HepG2 (cell line): Measurements from ENCODE around the gene CCL27. TPM values are rescaled to one million over a fixed set of nuclear protein-coding genes. Genes with fewer than 3 reads are reported as not detected.

Experiments
- ATF7 ChIP-seq, 2 experiments: fragments of 450-650 bp in 1 of 2; sonication (generic) in 1 of 2; formaldehyde crosslinking in 1 of 2; IDR thresholded peaks; 2 replicates each; pipeline versions ENCODE4 v1.4.0 to v1.6.1; 2016 to 2020; ENCODE audit warnings: antibody characterized with exemption in 1 of 2, mild to moderate bottlenecking in 1 of 2, missing genetic modification reagents in 1 of 2
- ATRX ChIP-seq: sonication (generic); formaldehyde crosslinking; IDR thresholded peaks from 2 replicates; pipeline ENCODE4 v1.4.0; 2020; ENCODE audit warnings: missing genetic modification reagents, borderline replicate concordance
- CREB1 ChIP-seq, 2 experiments: fragments of 450-650 bp in 1 of 2; IDR thresholded peaks; 2 replicates each; pipeline ENCODE4 v1.6.1; 2016 to 2017; ENCODE audit warnings: control low read depth in 1 of 2, mild to moderate bottlenecking in 1 of 2, missing compliant biosample characterization in 1 of 2, missing genetic modification characterization in 1 of 2
- ERF ChIP-seq: IDR thresholded peaks from 2 replicates; pipeline ENCODE4 v1.6.1; 2018; ENCODE audit warnings: missing biosample characterization, missing genetic modification reagents
- KMT2A ChIP-seq: sonication (generic); formaldehyde crosslinking; IDR thresholded peaks from 2 replicates; pipeline ENCODE4 v1.4.0; 2020; ENCODE audit warnings: missing genetic modification reagents
- MAFG ChIP-seq: sonication (generic); formaldehyde crosslinking; IDR thresholded peaks from 2 replicates; pipeline ENCODE4 v1.5.1; 2020; ENCODE audit warnings: mild to moderate bottlenecking, missing genetic modification reagents
- MTA3 ChIP-seq: sonication (generic); formaldehyde crosslinking; IDR thresholded peaks from 2 replicates; pipeline ENCODE4 v1.4.0; 2020; ENCODE audit warnings: missing genetic modification reagents
- POLR2AphosphoS5 ChIP-seq: IDR thresholded peaks from 2 replicates; pipeline ENCODE4 v1.6.1; 2012; ENCODE audit warnings: low read depth, low read length
- RBFOX2 ChIP-seq: fragments of 200-400 bp; formaldehyde crosslinking; IDR thresholded peaks from 2 replicates; pipeline ENCODE4 v1.6.1; 2017; ENCODE audit warnings: low read depth, mild to moderate bottlenecking, low read length
- SAP130 ChIP-seq: IDR thresholded peaks from 2 replicates; pipeline ENCODE4 v1.6.1; 2016; ENCODE audit warnings: low read depth
- SP4 ChIP-seq: sonication (generic); formaldehyde crosslinking; IDR thresholded peaks from 2 replicates; pipeline ENCODE4 v1.8.1; 2023; ENCODE audit warnings: mild to moderate bottlenecking, missing genetic modification reagents
- THAP11 ChIP-seq: IDR thresholded peaks from 2 replicates; pipeline ENCODE4 v1.6.1; 2016; ENCODE audit warnings: missing biosample characterization, missing genetic modification reagents
- ZNF232 ChIP-seq: sonication (generic); formaldehyde crosslinking; IDR thresholded peaks from 2 replicates; pipeline ENCODE4 v1.4.0; 2020; ENCODE audit warnings: missing genetic modification reagents, borderline replicate concordance
- ZNF670 ChIP-seq: sonication (generic); formaldehyde crosslinking; IDR thresholded peaks from 2 replicates; pipeline ENCODE4 v1.8.0; 2022; ENCODE audit warnings: mild to moderate bottlenecking, missing genetic modification reagents, borderline replicate concordance
- polyA plus RNA-seq, 8 experiments: library from polyadenylated mRNA; depleted of rRNA in 3 of 8; stranded (reverse) in 7 of 8; unstranded in 1 of 8; fragments of >200 nt; fragmentation: Illumina TruSeq in 4 of 8; extraction: Trizol in 4 of 8; gene quantifications; 2 replicates each; pipeline versions ENCODE4 v1.2.1 to v1.2.3, GENCODE V29; 2011 to 2016; ENCODE audit warnings: low read depth in 4 of 8, missing spikeins in 1 of 8, mixed read lengths in 1 of 8; ENCODE audit not compliant: insufficient read depth in 1 of 8
- total RNA-seq, 5 experiments: library from RNA; depleted of rRNA; stranded (reverse); fragments of >200 nt; fragmentation: Illumina TruSeq; extraction: Trizol; gene quantifications; 2 replicates each; pipeline ENCODE4 v1.2.3, GENCODE V29; 2016; ENCODE audit warnings: low read depth in 1 of 5
- TF ChIP-seq, protein P1 (sequence below): sonication (generic); formaldehyde crosslinking; IDR thresholded peaks from 2 replicates; pipeline ENCODE4 v1.5.0; 2020; ENCODE audit warnings: mild to moderate bottlenecking, missing genetic modification reagents, borderline replicate concordance
- TF ChIP-seq, protein P2 (sequence below): sonication (generic); formaldehyde crosslinking; IDR thresholded peaks from 2 replicates; pipeline ENCODE4 v1.8.0; 2022; ENCODE audit warnings: missing genetic modification reagents, mild to moderate bottlenecking, borderline replicate concordance
- TF ChIP-seq, protein P3 (sequence below): sonication (generic); formaldehyde crosslinking; IDR thresholded peaks from 2 replicates; pipeline ENCODE4 v1.5.0; 2020; ENCODE audit warnings: mild to moderate bottlenecking, missing genetic modification reagents
- TF ChIP-seq, protein P4 (sequence below): IDR thresholded peaks from 2 replicates; pipeline ENCODE4 v1.6.1; 2016; ENCODE audit warnings: low read depth, control low read depth
- TF ChIP-seq, protein P5 (sequence below): sonication (generic); formaldehyde crosslinking; IDR thresholded peaks from 2 replicates; pipeline ENCODE4 v1.8.1; 2023; ENCODE audit warnings: mild to moderate bottlenecking, missing genetic modification reagents

Gene CCL27
- total and polyA plus RNA-seq, 2 of the 13 experiments (the other 11 are each of a cell fraction or from before 2014, with no cell fraction given): not detected

DNA sequence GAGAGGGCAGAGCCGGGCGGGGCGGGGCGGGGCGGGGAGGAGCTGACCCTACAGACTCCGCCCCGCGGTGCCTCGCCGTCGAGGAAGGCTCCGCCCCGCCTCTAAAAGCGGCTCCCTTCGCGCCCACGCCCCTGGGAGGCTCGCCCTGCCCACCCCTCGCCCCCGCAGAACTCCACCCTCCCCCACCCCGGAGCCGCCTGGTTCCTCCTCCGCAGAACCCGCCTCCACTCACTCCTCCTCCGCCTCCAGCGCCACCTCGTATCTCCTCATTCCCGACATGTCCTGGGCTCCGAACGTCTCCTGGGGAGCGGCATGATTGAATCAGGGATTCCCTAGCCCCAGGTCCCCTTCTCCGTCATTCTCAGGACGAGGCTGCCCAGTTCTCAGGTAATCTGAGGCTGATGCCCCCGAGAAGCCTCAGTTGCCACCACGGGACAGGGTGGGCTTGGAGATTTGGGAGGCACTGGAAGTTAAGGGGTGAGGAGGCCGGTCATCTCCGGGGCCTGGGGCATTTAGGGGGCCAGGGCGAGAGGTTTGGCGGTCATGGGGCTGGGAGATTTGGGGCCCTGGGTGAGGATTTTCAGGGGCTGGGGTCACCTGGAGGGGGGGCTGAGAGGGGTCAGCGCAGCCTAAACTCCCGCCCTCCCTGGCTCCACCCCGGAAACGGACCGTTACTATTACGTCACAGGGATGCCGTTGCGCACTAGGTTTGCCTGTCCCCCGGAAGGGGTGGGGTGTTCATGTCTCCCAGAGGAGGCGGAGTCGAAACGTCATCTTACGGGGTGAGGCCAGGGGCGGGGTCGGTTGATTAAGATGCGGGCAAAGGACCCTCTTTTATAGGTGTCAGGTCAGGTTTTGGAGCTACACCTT, 3.2 kb upstream of the CCL27 start (continued):
- TF ChIP-seq, protein P1, sequence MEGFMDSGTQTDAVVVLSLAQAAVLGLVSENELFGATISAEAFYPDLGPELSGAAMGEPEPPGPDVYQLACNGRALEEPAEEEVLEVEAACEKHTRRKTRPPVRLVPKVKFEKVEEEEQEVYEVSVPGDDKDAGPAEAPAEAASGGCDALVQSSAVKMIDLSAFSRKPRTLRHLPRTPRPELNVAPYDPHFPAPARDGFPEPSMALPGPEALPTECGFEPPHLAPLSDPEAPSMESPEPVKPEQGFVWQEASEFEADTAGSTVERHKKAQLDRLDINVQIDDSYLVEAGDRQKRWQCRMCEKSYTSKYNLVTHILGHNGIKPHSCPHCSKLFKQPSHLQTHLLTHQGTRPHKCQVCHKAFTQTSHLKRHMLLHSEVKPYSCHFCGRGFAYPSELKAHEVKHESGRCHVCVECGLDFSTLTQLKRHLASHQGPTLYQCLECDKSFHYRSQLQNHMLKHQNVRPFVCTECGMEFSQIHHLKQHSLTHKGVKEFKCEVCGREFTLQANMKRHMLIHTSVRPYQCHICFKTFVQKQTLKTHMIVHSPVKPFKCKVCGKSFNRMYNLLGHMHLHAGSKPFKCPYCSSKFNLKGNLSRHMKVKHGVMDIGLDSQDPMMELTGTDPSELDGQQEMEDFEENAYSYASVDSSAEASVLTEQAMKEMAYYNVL (CRISPR knock-in tag): no peak
- TF ChIP-seq ATF7 (IDR thresholded peaks at IDR 0.05) (peak; percentile 60), ATF7 (CRISPR knock-in tag; IDR thresholded peaks at IDR 0.05) (no peak), MTA3 (no peak), CREB1 (IDR thresholded peaks at IDR 0.05) (peak; percentile 92), CREB1 (CRISPR knock-in tag; IDR thresholded peaks at IDR 0.05) (peak; percentile 77), RBFOX2 (0 out of 2 replicates have a peak, but pooled peaks have one; percentile 10), THAP11 (CRISPR knock-in tag) (peak; percentile 42), ZNF232 (CRISPR knock-in tag) (no peak), MAFG (CRISPR knock-in tag) (no peak), SP4 (CRISPR knock-in tag) (no peak), ATRX (no peak), POLR2AphosphoS5 (no peak), SAP130 (CRISPR knock-in tag) (peak; percentile 16; the same call in 1 of the 2 replicates), ZNF670 (CRISPR knock-in tag) (no peak), ERF (CRISPR knock-in tag) (0 out of 2 replicates have a peak, but pooled peaks have one; percentile 5), KMT2A (CRISPR knock-in tag) (no peak)
- TF ChIP-seq, protein P2, sequence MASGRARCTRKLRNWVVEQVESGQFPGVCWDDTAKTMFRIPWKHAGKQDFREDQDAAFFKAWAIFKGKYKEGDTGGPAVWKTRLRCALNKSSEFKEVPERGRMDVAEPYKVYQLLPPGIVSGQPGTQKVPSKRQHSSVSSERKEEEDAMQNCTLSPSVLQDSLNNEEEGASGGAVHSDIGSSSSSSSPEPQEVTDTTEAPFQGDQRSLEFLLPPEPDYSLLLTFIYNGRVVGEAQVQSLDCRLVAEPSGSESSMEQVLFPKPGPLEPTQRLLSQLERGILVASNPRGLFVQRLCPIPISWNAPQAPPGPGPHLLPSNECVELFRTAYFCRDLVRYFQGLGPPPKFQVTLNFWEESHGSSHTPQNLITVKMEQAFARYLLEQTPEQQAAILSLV: no peak
- TF ChIP-seq, protein P3, sequence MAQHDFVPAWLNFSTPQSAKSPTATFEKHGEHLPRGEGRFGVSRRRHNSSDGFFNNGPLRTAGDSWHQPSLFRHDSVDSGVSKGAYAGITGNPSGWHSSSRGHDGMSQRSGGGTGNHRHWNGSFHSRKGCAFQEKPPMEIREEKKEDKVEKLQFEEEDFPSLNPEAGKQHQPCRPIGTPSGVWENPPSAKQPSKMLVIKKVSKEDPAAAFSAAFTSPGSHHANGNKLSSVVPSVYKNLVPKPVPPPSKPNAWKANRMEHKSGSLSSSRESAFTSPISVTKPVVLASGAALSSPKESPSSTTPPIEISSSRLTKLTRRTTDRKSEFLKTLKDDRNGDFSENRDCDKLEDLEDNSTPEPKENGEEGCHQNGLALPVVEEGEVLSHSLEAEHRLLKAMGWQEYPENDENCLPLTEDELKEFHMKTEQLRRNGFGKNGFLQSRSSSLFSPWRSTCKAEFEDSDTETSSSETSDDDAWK (CRISPR knock-in tag): no peak
- TF ChIP-seq, protein P4, sequence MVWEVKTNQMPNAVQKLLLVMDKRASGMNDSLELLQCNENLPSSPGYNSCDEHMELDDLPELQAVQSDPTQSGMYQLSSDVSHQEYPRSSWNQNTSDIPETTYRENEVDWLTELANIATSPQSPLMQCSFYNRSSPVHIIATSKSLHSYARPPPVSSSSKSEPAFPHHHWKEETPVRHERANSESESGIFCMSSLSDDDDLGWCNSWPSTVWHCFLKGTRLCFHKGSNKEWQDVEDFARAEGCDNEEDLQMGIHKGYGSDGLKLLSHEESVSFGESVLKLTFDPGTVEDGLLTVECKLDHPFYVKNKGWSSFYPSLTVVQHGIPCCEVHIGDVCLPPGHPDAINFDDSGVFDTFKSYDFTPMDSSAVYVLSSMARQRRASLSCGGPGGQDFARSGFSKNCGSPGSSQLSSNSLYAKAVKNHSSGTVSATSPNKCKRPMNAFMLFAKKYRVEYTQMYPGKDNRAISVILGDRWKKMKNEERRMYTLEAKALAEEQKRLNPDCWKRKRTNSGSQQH (CRISPR knock-in tag): no peak
- TF ChIP-seq, protein P5, sequence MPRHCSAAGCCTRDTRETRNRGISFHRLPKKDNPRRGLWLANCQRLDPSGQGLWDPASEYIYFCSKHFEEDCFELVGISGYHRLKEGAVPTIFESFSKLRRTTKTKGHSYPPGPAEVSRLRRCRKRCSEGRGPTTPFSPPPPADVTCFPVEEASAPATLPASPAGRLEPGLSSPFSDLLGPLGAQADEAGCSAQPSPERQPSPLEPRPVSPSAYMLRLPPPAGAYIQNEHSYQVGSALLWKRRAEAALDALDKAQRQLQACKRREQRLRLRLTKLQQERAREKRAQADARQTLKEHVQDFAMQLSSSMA (CRISPR knock-in tag): no peak
